Suprapubic skin (tissue), 4 donors: ENCODE data around the gene CD109. TPM values are rescaled to one million over a fixed set of nuclear protein-coding genes. Genes with fewer than 3 reads are reported as not detected.
"Not testable (repeated sequence)": the region's sequence is repeated elsewhere in the genome, so short reads cannot be mapped to it uniquely, and the experiment has no call there.

ENCODE experiments used
- DNase-seq, 2 donors: peaks; one replicate each; pipeline ENCODE4 v3.0.0-alpha.2; 2019; ENCODE audit warnings: low spot score in 2 of 2
- H3K27ac ChIP-seq: fragments of 200-600 bp; sonication (generic); one replicate; pipeline ENCODE4 v1.5.1; 2019
- H3K27me3 ChIP-seq: fragments of 200-600 bp; sonication (generic); one replicate; pipeline ENCODE4 v1.5.1; 2019
- H3K36me3 ChIP-seq: fragments of 200-600 bp; sonication (generic); one replicate; pipeline ENCODE4 v1.5.1; 2019
- H3K4me1 ChIP-seq: fragments of 200-600 bp; sonication (generic); one replicate; pipeline ENCODE4 v1.5.1; 2019
- H3K4me3 ChIP-seq: fragments of 200-600 bp; sonication (generic); one replicate; pipeline ENCODE4 v1.5.1; 2019; ENCODE audit warnings: mild to moderate bottlenecking
- H3K9me3 ChIP-seq: fragments of 200-600 bp; sonication (generic); one replicate; pipeline ENCODE4 v1.5.1; 2019
- EP300 ChIP-seq: sonication (generic); formaldehyde crosslinking; IDR thresholded peaks from one replicate; pipeline ENCODE4 v1.6.1; 2017; ENCODE audit warnings: antibody characterized with exemption
- POLR2A ChIP-seq, 2 donors: fragments of 450-650 bp; IDR thresholded peaks; one replicate each; pipeline ENCODE4 v1.6.1; 2017; ENCODE audit warnings: antibody characterized with exemption in 2 of 2, mild to moderate bottlenecking in 2 of 2, moderate library complexity in 2 of 2
- POLR2AphosphoS5 ChIP-seq, 3 donors: sonication (generic); formaldehyde crosslinking; IDR thresholded peaks; one replicate each; pipeline ENCODE4 v1.6.1; 2017; ENCODE audit warnings: antibody characterized with exemption in 3 of 3
- WGBS: methylation state at CpG from one replicate; pipeline ENCODE4 v1.1.5; 2018; 5-methylcytosine and 5-hydroxymethylcytosine counted together
- total RNA-seq, 4 donors: library from RNA; depleted of rRNA; stranded (reverse); fragments of >200 nt; gene quantifications; one replicate each; pipeline ENCODE4 v1.1.0, GENCODE V29; 2016
- TF ChIP-seq, protein P1 (sequence below), 2 donors: fragments of 200-600 bp in 1 of 2; fragments of 450-650 bp in 1 of 2; sonication (generic) in 1 of 2; IDR thresholded peaks; one replicate each; pipeline ENCODE4 v1.5.1; 2016 to 2019; ENCODE audit warnings: antibody characterized with exemption in 2 of 2, mild to moderate bottlenecking in 1 of 2, moderate library complexity in 1 of 2

CD109 gene
- total RNA-seq, 4 donors from 2014 or later, result 27.5 to 48.2 (median 43.1) TPM

DNA sequence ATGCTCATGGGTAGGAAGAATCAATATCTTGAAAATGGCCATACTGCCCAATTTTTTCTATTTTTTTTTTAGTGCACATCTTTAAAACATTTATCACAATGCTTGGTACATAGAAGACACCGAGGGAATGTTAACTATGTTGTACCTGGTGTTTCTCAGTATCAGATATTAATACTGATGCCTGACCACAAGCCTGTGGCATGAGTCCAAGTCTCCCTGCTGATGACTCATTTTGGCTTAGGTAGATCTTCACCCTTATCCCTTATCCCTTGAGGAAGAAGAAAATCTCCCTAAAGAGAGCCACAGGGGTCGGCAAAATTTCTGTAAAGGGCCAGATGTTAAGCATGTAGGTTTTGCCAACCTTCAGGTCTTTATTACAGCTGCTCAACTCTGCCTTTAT lies 14.5 kb downstream of the CD109 start:
- H3K36me3 ChIP-seq, result no peaks in the 10 kb centered on the region
- no peaks in the 10 kb centered on the region for H3K9me3 ChIP-seq
- TF ChIP-seq POLR2AphosphoS5 (IDR thresholded peaks at IDR 0.05) (no peak), EP300 (no peak), POLR2A (IDR thresholded peaks at IDR 0.05) (no peak)
- TF ChIP-seq, protein P1, sequence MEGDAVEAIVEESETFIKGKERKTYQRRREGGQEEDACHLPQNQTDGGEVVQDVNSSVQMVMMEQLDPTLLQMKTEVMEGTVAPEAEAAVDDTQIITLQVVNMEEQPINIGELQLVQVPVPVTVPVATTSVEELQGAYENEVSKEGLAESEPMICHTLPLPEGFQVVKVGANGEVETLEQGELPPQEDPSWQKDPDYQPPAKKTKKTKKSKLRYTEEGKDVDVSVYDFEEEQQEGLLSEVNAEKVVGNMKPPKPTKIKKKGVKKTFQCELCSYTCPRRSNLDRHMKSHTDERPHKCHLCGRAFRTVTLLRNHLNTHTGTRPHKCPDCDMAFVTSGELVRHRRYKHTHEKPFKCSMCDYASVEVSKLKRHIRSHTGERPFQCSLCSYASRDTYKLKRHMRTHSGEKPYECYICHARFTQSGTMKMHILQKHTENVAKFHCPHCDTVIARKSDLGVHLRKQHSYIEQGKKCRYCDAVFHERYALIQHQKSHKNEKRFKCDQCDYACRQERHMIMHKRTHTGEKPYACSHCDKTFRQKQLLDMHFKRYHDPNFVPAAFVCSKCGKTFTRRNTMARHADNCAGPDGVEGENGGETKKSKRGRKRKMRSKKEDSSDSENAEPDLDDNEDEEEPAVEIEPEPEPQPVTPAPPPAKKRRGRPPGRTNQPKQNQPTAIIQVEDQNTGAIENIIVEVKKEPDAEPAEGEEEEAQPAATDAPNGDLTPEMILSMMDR (IDR thresholded peaks at IDR 0.05), result no peak
- DNase-seq, result no peak
- no peaks in the 10 kb centered on the region for H3K27me3 ChIP-seq
- no peak overlapping the region for H3K4me3 ChIP-seq
- WGBS, result 51% methylated on average over 2 of the region's 2 CpGs
- H3K4me1 ChIP-seq, result peaks cover 21% of the 10 kb centered on the region
- H3K27ac ChIP-seq, result no peak overlapping the region

GRCh38 chr6:73710948-73711347 lies 14.9 kb downstream of the CD109 start:
- Histone ChIP-seq H3K36me3 (no peaks in the 10 kb centered on the region), H3K4me1 (peaks cover 21% of the 10 kb centered on the region), H3K9me3 (no peaks in the 10 kb centered on the region), H3K27me3 (no peaks in the 10 kb centered on the region), H3K4me3 (no peak overlapping the region), H3K27ac (no peak overlapping the region)
- DNase-seq, result no peak
- 91% methylated on average over 1 of the region's 1 CpG for WGBS
- TF ChIP-seq POLR2AphosphoS5 (IDR thresholded peaks at IDR 0.05) (no peak), EP300 (no peak), POLR2A (IDR thresholded peaks at IDR 0.05) (no peak)
- TF ChIP-seq, protein P1 (IDR thresholded peaks at IDR 0.05), result no peak

- WGBS, result 88% methylated on average over 5 of the region's 5 CpGs
Observed at GRCh38 chr6:73712535-73713173, 16.7 kb downstream of the CD109 start.

DNA sequence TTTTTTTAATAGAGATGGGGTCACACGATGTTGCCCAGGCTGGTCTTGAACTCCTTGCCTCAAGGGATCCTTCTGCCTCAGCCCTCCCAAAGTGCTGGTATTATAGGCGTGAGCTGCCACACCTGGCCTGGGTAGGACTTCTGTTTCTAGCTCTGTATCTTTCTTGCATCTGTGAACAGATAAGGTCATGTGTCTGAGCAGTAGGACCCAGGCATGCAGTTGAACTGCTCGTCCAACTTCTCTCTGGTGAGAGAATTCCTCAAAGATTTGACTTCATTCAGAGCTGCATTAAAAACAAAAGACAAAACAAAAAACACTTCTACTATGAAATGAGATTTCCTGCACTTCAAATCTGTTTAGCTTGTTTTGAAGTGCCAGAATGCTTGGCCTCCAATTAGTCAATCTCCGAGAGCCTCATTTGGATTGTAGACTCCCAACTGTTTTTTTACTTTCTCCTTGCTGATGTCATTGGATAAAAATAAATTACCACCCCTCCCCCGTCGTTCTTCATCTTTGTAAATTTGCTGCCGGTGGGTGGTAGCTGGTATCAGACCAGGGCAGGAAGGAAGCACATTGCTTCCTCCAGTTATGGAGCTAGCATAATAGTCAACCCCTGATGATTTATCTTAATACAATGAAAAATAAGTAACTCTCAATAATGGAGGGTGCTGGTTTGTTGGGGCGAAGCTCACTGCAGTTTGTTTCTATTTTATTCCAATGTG lies 17.6 kb downstream of the CD109 start:
- no peak overlapping the region for H3K4me3 ChIP-seq
- peaks cover 21% of the 10 kb centered on the region for H3K4me1 ChIP-seq
- TF ChIP-seq EP300 (no peak), POLR2A (IDR thresholded peaks at IDR 0.05) (no peak), POLR2AphosphoS5 (IDR thresholded peaks at IDR 0.05) (no peak)
- TF ChIP-seq, protein P1 (IDR thresholded peaks at IDR 0.05), result no peak
- WGBS, result 43% methylated on average over 8 of the region's 8 CpGs
- H3K36me3 ChIP-seq, result no peaks in the 10 kb centered on the region
- H3K9me3 ChIP-seq, result no peaks in the 10 kb centered on the region
- no peaks in the 10 kb centered on the region for H3K27me3 ChIP-seq
- no peak for DNase-seq
- peak overlapping the region; percentile 57 for H3K27ac ChIP-seq

More at GRCh38 chr6:73712535-73713173, 16.7 kb downstream of the CD109 start:
- Histone ChIP-seq H3K27me3 (no peaks in the 10 kb centered on the region), H3K4me1 (peaks cover 21% of the 10 kb centered on the region), H3K9me3 (no peaks in the 10 kb centered on the region), H3K4me3 (no peak overlapping the region), H3K27ac (no peak overlapping the region), H3K36me3 (no peaks in the 10 kb centered on the region)
- DNase-seq, result no peak
- TF ChIP-seq POLR2A (IDR thresholded peaks at IDR 0.05), result no peak
- TF ChIP-seq, protein P1 (IDR thresholded peaks at IDR 0.05), result no peak
- TF ChIP-seq EP300, result no peak
- no peak for TF ChIP-seq POLR2AphosphoS5 (IDR thresholded peaks at IDR 0.05)

DNA sequence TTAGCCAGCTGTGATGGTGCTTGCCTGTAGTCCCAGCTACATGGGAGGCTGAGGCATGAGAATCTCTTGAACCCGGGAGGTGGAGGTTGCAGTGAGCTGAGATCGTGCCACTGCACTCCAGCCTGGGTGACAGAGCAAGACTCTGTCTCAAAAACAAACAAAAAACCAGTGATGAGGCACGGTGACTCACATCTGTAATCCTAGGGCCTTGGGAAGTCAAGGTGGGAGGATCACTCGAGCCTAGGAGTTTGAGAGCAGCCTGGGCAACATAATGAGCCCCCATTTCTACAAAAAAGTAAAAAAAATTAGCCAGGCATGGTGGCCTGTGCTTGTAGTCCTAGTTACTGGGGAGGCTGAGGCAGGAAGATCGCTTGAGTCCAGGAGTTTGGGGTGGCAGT lies 19.1 kb downstream of the CD109 start:
- not testable (repeated sequence) for H3K27ac ChIP-seq, H3K9me3 ChIP-seq, H3K4me3 ChIP-seq, H3K27me3 ChIP-seq, DNase-seq, H3K36me3 ChIP-seq
- peaks cover 21% of the 10 kb centered on the region for H3K4me1 ChIP-seq
- 83% methylated on average over 5 of the region's 5 CpGs for WGBS
